Trophoblast cell (in vitro differentiated cells and primary cell): ENCODE data around the gene LRRC1.
A peak's percentile ranks its signal among the peaks of the same experiment; 100 is the strongest.

Experiments used
- DNase-seq, 2 donors: peaks; one replicate each; pipeline ENCODE4 v3.0.0-alpha.2; 2016
- H2AFZ ChIP-seq: 2 replicates; pipeline ENCODE4 v1.6.1; 2013; ENCODE audit warnings: low read length, moderate library complexity, mild to moderate bottlenecking; ENCODE audit not compliant: insufficient read depth, poor library complexity
- H2AK5ac ChIP-seq: 2 replicates; pipeline ENCODE4 v1.6.1; 2013; ENCODE audit warnings: mild to moderate bottlenecking, low read length
- H2BK120ac ChIP-seq: 2 replicates; pipeline ENCODE4 v1.6.1; 2013; ENCODE audit warnings: low read length, mild to moderate bottlenecking, moderate library complexity; ENCODE audit not compliant: insufficient read depth, poor library complexity
- H2BK12ac ChIP-seq: 2 replicates; pipeline ENCODE4 v1.6.1; 2013; ENCODE audit warnings: mild to moderate bottlenecking, low read length, moderate library complexity
- H2BK5ac ChIP-seq: 2 replicates; pipeline ENCODE4 v1.6.1; 2013; ENCODE audit warnings: low read length, low read depth, moderate library complexity, mild to moderate bottlenecking; ENCODE audit not compliant: poor library complexity
- H3K14ac ChIP-seq: 2 replicates; pipeline ENCODE4 v1.6.1; 2013; ENCODE audit warnings: mild to moderate bottlenecking, low read length
- H3K18ac ChIP-seq: 2 replicates; pipeline ENCODE4 v1.6.1; 2013; ENCODE audit warnings: mild to moderate bottlenecking, low read length
- H3K23ac ChIP-seq: 2 replicates; pipeline ENCODE4 v1.6.1; 2013; ENCODE audit warnings: low read length
- H3K27ac ChIP-seq: 2 replicates; pipeline ENCODE4 v1.5.1; 2013; ENCODE audit warnings: low read depth, mild to moderate bottlenecking, inconsistent platforms, low read length, moderate library complexity
- H3K27me3 ChIP-seq: 2 replicates; pipeline ENCODE4 v1.6.1; 2013; ENCODE audit warnings: inconsistent platforms, mild to moderate bottlenecking, low read length, moderate library complexity; ENCODE audit not compliant: insufficient read depth
- H3K36me3 ChIP-seq, 2 experiments: 1 replicate in 1 of 2; 2 replicates in 1 of 2; pipeline ENCODE4 v1.6.1; 2013; ENCODE audit warnings: low read length in 2 of 2, mild to moderate bottlenecking in 2 of 2, moderate library complexity in 1 of 2; ENCODE audit not compliant: insufficient read depth in 2 of 2, control insufficient read depth in 1 of 2
- H3K4ac ChIP-seq: 2 replicates; pipeline ENCODE4 v1.6.1; 2013; ENCODE audit warnings: low read depth, mild to moderate bottlenecking, low read length, moderate library complexity
- H3K4me1 ChIP-seq, 2 experiments: 1 replicate in 1 of 2; 2 replicates in 1 of 2; pipeline ENCODE4 v1.6.1; 2013; ENCODE audit warnings: low read length in 2 of 2, mild to moderate bottlenecking in 2 of 2, moderate library complexity in 1 of 2; ENCODE audit not compliant: insufficient read depth in 2 of 2, control insufficient read depth in 1 of 2
- H3K4me2 ChIP-seq: 2 replicates; pipeline ENCODE4 v1.6.1; 2013; ENCODE audit warnings: inconsistent platforms, mild to moderate bottlenecking, low read length, moderate library complexity
- H3K4me3 ChIP-seq: 2 replicates; pipeline ENCODE4 v1.5.1; 2013; ENCODE audit warnings: mild to moderate bottlenecking, low read depth, low read length, inconsistent platforms
- H3K79me1 ChIP-seq: one replicate; pipeline ENCODE4 v1.6.1; 2013; ENCODE audit warnings: low read length
- H3K79me2 ChIP-seq: 2 replicates; pipeline ENCODE4 v1.6.1; 2013; ENCODE audit warnings: low read length, mild to moderate bottlenecking; ENCODE audit not compliant: control insufficient read depth, insufficient read depth, poor library complexity
- H3K9ac ChIP-seq: 2 replicates; pipeline ENCODE4 v1.6.1; 2013; ENCODE audit warnings: mild to moderate bottlenecking, low read length
- H3K9me3 ChIP-seq: 2 replicates; pipeline ENCODE4 v1.6.1; 2013; ENCODE audit warnings: low read depth, mild to moderate bottlenecking, control low read depth, inconsistent platforms, low read length; ENCODE audit not compliant: insufficient read depth
- H4K12ac ChIP-seq: 2 replicates; pipeline ENCODE4 v1.6.1; 2013; ENCODE audit warnings: low read depth, mild to moderate bottlenecking, low read length, moderate library complexity
- H4K8ac ChIP-seq: 2 replicates; pipeline ENCODE4 v1.6.1; 2013; ENCODE audit warnings: low read depth, mild to moderate bottlenecking, low read length, moderate library complexity
- H4K91ac ChIP-seq: one replicate; pipeline ENCODE4 v1.6.1; 2013; ENCODE audit warnings: low read depth, mild to moderate bottlenecking, low read length, moderate library complexity
- WGBS: extraction: QIAGEN DNeasy Blood & Tissue Kit; methylation state at CpG from one replicate; pipeline ENCODE4 v1.1.7; 2013; ENCODE audit warnings: missing lambda C conversion rate; ENCODE audit not compliant: insufficient read length, insufficient coverage; ENCODE audit errors: extremely low coverage; 5-methylcytosine and 5-hydroxymethylcytosine counted together

LRRC1 gene

DNA sequence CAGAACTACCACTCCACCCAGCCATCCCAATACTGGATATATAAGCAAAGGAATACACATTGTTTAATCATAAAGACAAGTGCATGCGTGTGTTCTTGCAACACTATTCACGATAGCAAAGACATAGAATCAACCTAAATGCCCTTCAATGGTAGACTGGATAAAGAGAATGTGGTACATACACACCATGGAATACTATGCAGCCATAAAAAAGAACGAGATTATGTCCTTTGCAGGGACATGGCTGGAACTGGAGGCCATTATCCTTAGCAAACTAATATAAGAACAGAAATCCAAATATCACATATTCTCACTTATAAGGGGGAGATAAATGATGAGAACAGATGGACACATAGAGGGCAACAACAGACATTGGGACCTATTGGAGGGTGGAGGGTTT is 156.6 kb downstream of the LRRC1 start:
- H3K9me3 ChIP-seq: no peaks in the 10 kb centered on the region
- no peak for DNase-seq
- peaks cover 1% of the 10 kb centered on the region for H3K79me1 ChIP-seq
- no peak overlapping the region for H3K14ac ChIP-seq
- H3K18ac ChIP-seq: no peak overlapping the region
- no peaks in the 10 kb centered on the region for H3K79me2 ChIP-seq
- H2BK5ac ChIP-seq: no peak overlapping the region
- no peak overlapping the region for H3K4me2 ChIP-seq
- no peak overlapping the region for H2BK120ac ChIP-seq
- H2AFZ ChIP-seq: no peak overlapping the region
- H4K12ac ChIP-seq: no peak overlapping the region
- no peak overlapping the region for H4K91ac ChIP-seq
- H3K36me3 ChIP-seq: no peaks in the 10 kb centered on the region
- no peak overlapping the region for H3K27ac ChIP-seq
- no peak overlapping the region for H3K4ac ChIP-seq
- H3K9ac ChIP-seq: no peak overlapping the region
- no peak overlapping the region for H2BK12ac ChIP-seq
- no peak overlapping the region for H4K8ac ChIP-seq
- H3K4me3 ChIP-seq: no peak overlapping the region
- no CpG with 5 or more reads among the region's 3 CpGs for WGBS
- H2AK5ac ChIP-seq: no peak overlapping the region
- H3K23ac ChIP-seq: no peak overlapping the region
- no peaks in the 10 kb centered on the region for H3K4me1 ChIP-seq
- H3K27me3 ChIP-seq: no peaks in the 10 kb centered on the region

DNA sequence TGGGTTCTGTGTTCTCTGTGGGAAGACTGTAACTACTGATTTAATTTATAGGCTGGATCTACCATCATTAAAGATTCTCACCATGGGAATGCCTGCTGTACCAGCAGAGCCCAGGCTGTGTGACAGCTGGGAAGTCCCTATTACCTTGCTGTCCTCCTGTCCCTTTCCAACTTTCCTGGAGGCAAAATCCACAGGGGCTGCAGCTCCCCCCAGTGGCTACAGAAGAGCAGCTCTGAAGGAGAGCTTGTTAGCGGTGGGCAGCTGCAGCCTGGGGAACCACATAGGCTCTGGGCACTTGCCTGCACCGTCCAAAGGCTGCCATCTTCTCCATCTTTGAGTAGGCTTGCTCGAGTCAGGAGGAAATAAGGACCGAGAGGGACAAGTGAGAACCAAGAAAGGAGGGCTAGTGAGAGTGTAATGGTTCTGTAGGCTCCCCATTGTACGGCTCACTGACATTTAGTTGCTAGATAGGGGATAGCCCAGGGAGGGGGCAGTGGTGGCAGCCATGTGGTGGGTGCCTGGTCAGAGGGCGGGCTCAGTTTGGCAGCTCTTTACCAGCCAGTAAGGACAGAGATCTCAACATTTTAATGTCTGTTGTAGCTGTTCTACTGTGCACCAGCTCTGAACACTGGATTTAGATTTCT is 161.4 kb downstream of the LRRC1 start:
- H3K4ac ChIP-seq: no peak overlapping the region
- peaks cover 4% of the 10 kb centered on the region for H3K79me1 ChIP-seq
- H2BK12ac ChIP-seq: peak overlapping the region; percentile 6
- H3K27me3 ChIP-seq: no peaks in the 10 kb centered on the region
- H4K91ac ChIP-seq: peak overlapping the region; percentile 33
- peaks cover 0 to 2% of the 10 kb centered on the region in 2 experiments for H3K4me1 ChIP-seq
- H3K36me3 ChIP-seq: no peaks in the 10 kb centered on the region
- no peak overlapping the region for H3K4me3 ChIP-seq
- H3K14ac ChIP-seq: no peak overlapping the region
- no peak overlapping the region for H2BK120ac ChIP-seq
- H3K9ac ChIP-seq: no peak overlapping the region
- no peak overlapping the region for H2AFZ ChIP-seq
- H3K27ac ChIP-seq: no peak overlapping the region
- no peak overlapping the region for H2BK5ac ChIP-seq
- no peak overlapping the region for H3K23ac ChIP-seq
- H3K18ac ChIP-seq: no peak overlapping the region
- no peak overlapping the region for H4K12ac ChIP-seq
- peak; percentile 81 to 88 for DNase-seq
- H2AK5ac ChIP-seq: no peak overlapping the region
- no peaks in the 10 kb centered on the region for H3K79me2 ChIP-seq
- H3K9me3 ChIP-seq: no peaks in the 10 kb centered on the region
- no peak overlapping the region for H4K8ac ChIP-seq
- WGBS: no CpG with 5 or more reads among the region's 6 CpGs
- no peak overlapping the region for H3K4me2 ChIP-seq

DNA sequence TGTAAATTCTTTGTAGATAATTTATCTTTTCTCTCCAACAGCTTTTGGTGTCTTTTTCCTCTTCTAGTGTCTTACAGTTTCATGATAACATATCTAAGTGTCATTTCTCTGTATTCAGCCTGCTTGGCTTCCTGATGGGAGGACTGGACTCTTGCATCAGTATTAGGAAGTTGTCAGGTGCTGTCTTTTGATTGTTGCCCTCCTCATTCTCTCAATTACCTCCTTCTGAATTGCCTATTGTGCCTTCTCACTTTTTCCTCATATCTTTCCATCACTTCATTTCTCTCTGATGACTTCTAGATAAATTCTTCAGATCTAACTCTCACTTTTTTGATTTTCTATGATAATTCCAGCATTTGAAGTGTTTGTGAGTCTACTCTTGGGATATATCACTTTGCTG is 162.0 kb downstream of the LRRC1 start:
- Histone ChIP-seq H3K4me1 (peaks cover 0 to 2% of the 10 kb centered on the region in 2 experiments), H4K91ac (no peak overlapping the region), H2BK12ac (no peak overlapping the region), H3K4me2 (no peak overlapping the region), H3K14ac (no peak overlapping the region), H3K79me2 (no peaks in the 10 kb centered on the region), H2BK5ac (no peak overlapping the region), H3K9ac (no peak overlapping the region), H3K9me3 (no peaks in the 10 kb centered on the region), H2BK120ac (no peak overlapping the region), H2AK5ac (no peak overlapping the region), H3K18ac (no peak overlapping the region), H3K79me1 (peaks cover 4% of the 10 kb centered on the region), H2AFZ (no peak overlapping the region), H3K4ac (no peak overlapping the region), H4K8ac (no peak overlapping the region), H3K27me3 (no peaks in the 10 kb centered on the region), H4K12ac (no peak overlapping the region), H3K36me3 (no peaks in the 10 kb centered on the region), H3K23ac (no peak overlapping the region), H3K4me3 (no peak overlapping the region), H3K27ac (no peak overlapping the region)
- DNase-seq: no peak

DNA sequence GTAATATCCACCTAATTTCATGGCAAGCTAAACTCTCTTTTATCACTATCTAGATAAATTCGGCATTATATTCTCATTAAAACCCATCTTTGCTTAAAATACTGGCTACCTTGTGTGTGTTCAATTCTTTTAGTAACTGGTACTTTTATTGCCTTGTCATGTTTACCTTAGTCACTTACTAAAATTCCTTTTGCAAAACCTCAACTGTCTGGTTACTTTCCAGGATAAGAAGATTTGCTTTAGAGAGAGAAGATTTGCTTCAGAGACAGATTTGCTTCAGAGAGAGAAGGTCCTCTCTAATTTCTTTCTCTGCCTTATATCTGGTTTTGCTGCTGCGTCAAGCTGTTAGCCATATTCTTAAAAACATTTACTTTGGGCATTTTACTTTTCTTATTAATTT is 164.9 kb downstream of the LRRC1 start:
- Histone ChIP-seq H3K9ac (no peak overlapping the region), H4K12ac (no peak overlapping the region), H3K79me1 (peaks cover 5% of the 10 kb centered on the region), H3K79me2 (no peaks in the 10 kb centered on the region), H3K27me3 (no peaks in the 10 kb centered on the region), H3K4me1 (peaks cover 2 to 7% of the 10 kb centered on the region in 2 experiments), H3K9me3 (no peaks in the 10 kb centered on the region), H4K8ac (no peak overlapping the region), H2BK120ac (no peak overlapping the region), H3K27ac (no peak overlapping the region), H2BK12ac (no peak overlapping the region), H3K36me3 (no peaks in the 10 kb centered on the region), H3K4me2 (no peak overlapping the region), H3K4ac (no peak overlapping the region), H4K91ac (no peak overlapping the region), H3K14ac (no peak overlapping the region), H2AK5ac (no peak overlapping the region), H3K18ac (no peak overlapping the region), H3K4me3 (no peak overlapping the region), H3K23ac (no peak overlapping the region), H2BK5ac (no peak overlapping the region), H2AFZ (no peak overlapping the region)
- no CpG with 5 or more reads among the region's 2 CpGs for WGBS
- DNase-seq: no peak
